Esophagus muscularis mucosa (tissue), 4 donors: ENCODE measurements around the gene TRIB2. TPM values are rescaled to one million over a fixed set of nuclear protein-coding genes. Genes with fewer than 3 reads are reported as not detected.

Experiments used
- DNase-seq: peaks from one replicate; pipeline ENCODE4 v3.0.0-alpha.2; 2017; ENCODE audit errors: extremely low spot score
- H3K27ac ChIP-seq, 4 donors: fragments of 200-600 bp; sonication (generic); replicated peaks in 1 of 4; 1 replicate in 3 of 4; 2 replicates in 1 of 4; pipeline ENCODE4 v1.5.1; 2016 to 2019; ENCODE audit warnings: mild to moderate bottlenecking in 1 of 4
- H3K27me3 ChIP-seq, 4 donors: fragments of 200-600 bp; sonication (generic); one replicate each; pipeline versions ENCODE4 v1.5.1 to v1.6.0; 2016 to 2019
- H3K36me3 ChIP-seq, 4 donors: fragments of 200-600 bp; sonication (generic); one replicate each; pipeline ENCODE4 v1.5.1; 2016 to 2019
- H3K4me1 ChIP-seq, 4 donors: fragments of 200-600 bp; sonication (generic); one replicate each; pipeline ENCODE4 v1.5.1; 2016 to 2019
- H3K4me3 ChIP-seq, 4 donors: fragments of 200-600 bp; sonication (generic); 1 replicate in 2 of 4; 2 replicates in 2 of 4; pipeline ENCODE4 v1.5.1; 2016 to 2019; ENCODE audit warnings: mild to moderate bottlenecking in 4 of 4, moderate library complexity in 1 of 4
- H3K9me3 ChIP-seq, 4 donors: fragments of 200-600 bp; sonication (generic); 1 replicate in 3 of 4; 2 replicates in 1 of 4; pipeline ENCODE4 v1.5.1; 2016 to 2019
- CTCF ChIP-seq, 3 experiments: fragments of 200-600 bp in 2 of 3; fragments of 450-650 bp in 1 of 3; sonication (generic) in 2 of 3; IDR thresholded peaks; one replicate each; pipeline ENCODE4 v1.5.1; 2017 to 2019; ENCODE audit warnings: antibody characterized with exemption in 3 of 3, mild to moderate bottlenecking in 2 of 3, moderate library complexity in 1 of 3
- EP300 ChIP-seq: sonication (generic); formaldehyde crosslinking; IDR thresholded peaks from one replicate; pipeline ENCODE4 v1.6.1; 2017; ENCODE audit warnings: antibody characterized with exemption
- POLR2A ChIP-seq: fragments of 450-650 bp; IDR thresholded peaks from one replicate; pipeline ENCODE4 v1.6.1; 2017; ENCODE audit warnings: antibody characterized with exemption, moderate library complexity, mild to moderate bottlenecking, low read depth
- POLR2AphosphoS5 ChIP-seq, 2 donors: sonication (generic); formaldehyde crosslinking; IDR thresholded peaks; one replicate each; pipeline ENCODE4 v1.6.1; 2017; ENCODE audit warnings: antibody characterized with exemption in 2 of 2
- WGBS: methylation state at CpG from one replicate; pipeline ENCODE4 v1.1.5; 2018; 5-methylcytosine and 5-hydroxymethylcytosine counted together
- intact Hi-C: fragments of 100-400 bp; cut with DNase I; formaldehyde crosslinking; loops from one replicate; pipeline ENCODE4 v1.15.1; 2023
- total RNA-seq, 4 donors: library from RNA; depleted of rRNA; stranded (reverse); fragments of >200 nt; gene quantifications; one replicate each; pipeline versions ENCODE4 v1.1.0 to v1.2.1, GENCODE V29; 2016

The TRIB2 gene
- total RNA-seq, 4 donors from 2014 or later = 31.5 to 52.3 (median 39.2) TPM

GRCh38 chr2:12694990-12695774 is 21.6 kb upstream of the TRIB2 start:
- Histone ChIP-seq H3K27me3 (no peaks in the 10 kb centered on the region), H3K4me3 (no peak overlapping the region), H3K4me1 (no peaks in the 10 kb centered on the region), H3K9me3 (peaks cover 0 to 6% (median 0%) of the 10 kb centered on the region in 4 donors), H3K36me3 (no peaks in the 10 kb centered on the region), H3K27ac (no peak overlapping the region)
- TF ChIP-seq CTCF (IDR thresholded peaks at IDR 0.05) (no peak), POLR2AphosphoS5 (IDR thresholded peaks at IDR 0.05) (no peak), EP300 (no peak), POLR2A (no peak)
- WGBS = 78% methylated on average over 1 of the region's 1 CpG
- peak; percentile 21 for DNase-seq
- intact Hi-C loops = no loop called here

GRCh38 chr2:12697617-12698016 is 19.1 kb upstream of the TRIB2 start:
- H3K9me3 ChIP-seq = no peaks in the 10 kb centered on the region
- WGBS = 98% methylated on average over 2 of the region's 2 CpGs
- intact Hi-C loops = no loop called here

GRCh38 chr2:12700989-12701388 is 15.7 kb upstream of the TRIB2 start:
- Histone ChIP-seq H3K9me3 (peaks cover 0 to 4% (median 0%) of the 10 kb centered on the region in 4 donors), H3K36me3 (no peaks in the 10 kb centered on the region), H3K27me3 (no peaks in the 10 kb centered on the region), H3K4me1 (peaks cover 0 to 25% (median 19%) of the 10 kb centered on the region in 4 donors), H3K4me3 (no peak overlapping the region), H3K27ac (no peak overlapping the region)
- no peak for TF ChIP-seq EP300
- TF ChIP-seq CTCF (IDR thresholded peaks at IDR 0.05) = no peak
- no peak for TF ChIP-seq POLR2AphosphoS5 (IDR thresholded peaks at IDR 0.05)
- no peak for TF ChIP-seq POLR2A
- no peak for DNase-seq
- intact Hi-C loops = no loop called here
- WGBS = 89% methylated on average over 1 of the region's 1 CpG

More at GRCh38 chr2:12697617-12698016, 19.1 kb upstream of the TRIB2 start:
- Histone ChIP-seq H3K4me3 (no peak overlapping the region), H3K4me1 (peaks cover 0 to 5% (median 2%) of the 10 kb centered on the region in 4 donors), H3K36me3 (no peaks in the 10 kb centered on the region), H3K27ac (no peak overlapping the region), H3K27me3 (no peaks in the 10 kb centered on the region)
- no peak for TF ChIP-seq CTCF (IDR thresholded peaks at IDR 0.05)
- no peak for TF ChIP-seq POLR2A
- TF ChIP-seq EP300 = no peak
- no peak for TF ChIP-seq POLR2AphosphoS5 (IDR thresholded peaks at IDR 0.05)
- peak; percentile 8 for DNase-seq

- intact Hi-C loops = no loop called here
- H3K4me1 ChIP-seq = peaks cover 0 to 25% (median 19%) of the 10 kb centered on the region in 4 donors
- DNase-seq = peak; percentile 80
- TF ChIP-seq CTCF (IDR thresholded peaks at IDR 0.05) = no peak
- TF ChIP-seq POLR2AphosphoS5 (IDR thresholded peaks at IDR 0.05) = no peak
- TF ChIP-seq POLR2A = no peak
- 87% methylated on average over 5 of the region's 5 CpGs for WGBS
- H3K4me3 ChIP-seq = no peak overlapping the region
- no peaks in the 10 kb centered on the region for H3K36me3 ChIP-seq
- H3K27ac ChIP-seq = no peak overlapping the region
- H3K9me3 ChIP-seq = peaks cover 0 to 4% (median 0%) of the 10 kb centered on the region in 4 donors
- H3K27me3 ChIP-seq = no peaks in the 10 kb centered on the region
Observed at GRCh38 chr2:12701786-12702167, 15.0 kb upstream of the TRIB2 start.
